Measurements from ENCODE around the gene S100A14.
A peak's percentile ranks its signal among the peaks of the same experiment; 100 is the strongest.

GRCh38 chr1:153626904-153627714 lies 11.0 kb upstream of the S100A14 start, which contains the start of gene S100A13:
- peak in 4 of 6 experiments; percentile 8 to 69 (median 56) for TF ChIP-seq CTCF (IDR thresholded peaks at IDR 0.05)
- peak; percentile 64 to 82 for TF ChIP-seq POLR2A (IDR thresholded peaks at IDR 0.05)
